GM12878 (cell line): ENCODE results near the gene EHBP1.

Experiments used
- MAX ChIP-seq: IDR thresholded peaks from 2 replicates; pipeline ENCODE4 v1.6.1; 2012; ENCODE audit warnings: low read depth, low read length, improper control_type of control experiment
- MXI1 ChIP-seq: fragments of 150-350 bp; IDR thresholded peaks from 2 replicates; pipeline ENCODE4 v1.6.1; 2011; ENCODE audit warnings: low read depth, mild to moderate bottlenecking, inconsistent platforms, low read length, improper control_type of control experiment
- TARDBP ChIP-seq: IDR thresholded peaks from 2 replicates; pipeline ENCODE4 v1.6.1; 2016; ENCODE audit warnings: borderline replicate concordance

- TF ChIP-seq MAX (no peak), MXI1 (no peak), TARDBP (no peak)
Measured at GRCh38 chr2:63064661-63065060, 359.1 kb downstream of the EHBP1 start.
